ENCODE measurements around the gene ALDH8A1. TPM values are rescaled to one million over a fixed set of nuclear protein-coding genes. Genes with fewer than 3 reads are reported as not detected.

ALDH8A1 gene
- total and polyA plus RNA-seq, 12 donors: 0.09 to 1.7 (median 0.24) TPM; not detected in 5

- 61 to 75% methylated on average over 1 of the region's 1 CpG for WGBS, 2 donors
- no peak for ATAC-seq
- Histone ChIP-seq H3K9me3 (no peaks in the 10 kb centered on the region), H3K27ac (no peak overlapping the region), H3K27me3 (no peaks in the 10 kb centered on the region), H3K4me3 (no peak overlapping the region), H3K4me1 (no peaks in the 10 kb centered on the region), H3K36me3 (peaks cover 0 to 82% (median 20%) of the 10 kb centered on the region in 9 donors)
- intact Hi-C loops (cut with DNase I): no loop called here
- DNase-seq: no peak
- no peak for TF ChIP-seq CTCF (IDR thresholded peaks at IDR 0.05)
Observed at GRCh38 chr6:134967711-134968110, 17.8 kb upstream of the ALDH8A1 start.

- no peak for TF ChIP-seq CTCF (IDR thresholded peaks at IDR 0.05)
- Histone ChIP-seq H3K4me1 (no peaks in the 10 kb centered on the region), H3K36me3 (peaks cover 0 to 86% (median 19%) of the 10 kb centered on the region in 9 donors), H3K27ac (no peak overlapping the region), H3K9me3 (peaks cover 0 to 12% (median 5%) of the 10 kb centered on the region in 11 donors), H3K4me3 (no peak overlapping the region), H3K27me3 (no peaks in the 10 kb centered on the region)
- ATAC-seq: no peak
- no peak for DNase-seq
- intact Hi-C loops (cut with DNase I): no loop called here
- WGBS, 2 donors: 79 to 88% methylated on average over 1 of the region's 1 CpG
Observed at GRCh38 chr6:134964451-134965203, 14.7 kb upstream of the ALDH8A1 start.

GRCh38 chr6:134962421-134962820 is 12.5 kb upstream of the ALDH8A1 start:
- peaks cover 0 to 85% (median 22%) of the 10 kb centered on the region in 9 donors for H3K36me3 ChIP-seq
- H3K27ac ChIP-seq: no peak overlapping the region
- peaks cover 0 to 19% (median 8%) of the 10 kb centered on the region in 11 donors for H3K9me3 ChIP-seq
- H3K4me3 ChIP-seq: no peak overlapping the region
- intact Hi-C loops (cut with DNase I): no loop called here
- ATAC-seq (no peak), DNase-seq (no peak)
- no peak for TF ChIP-seq CTCF (IDR thresholded peaks at IDR 0.05)
- no peaks in the 10 kb centered on the region for H3K4me1 ChIP-seq
- H3K27me3 ChIP-seq: no peaks in the 10 kb centered on the region

- Histone ChIP-seq H3K9me3 (peaks cover 0 to 19% (median 8%) of the 10 kb centered on the region in 11 donors), H3K27me3 (no peaks in the 10 kb centered on the region), H3K27ac (no peak overlapping the region), H3K36me3 (peaks cover 0 to 76% (median 22%) of the 10 kb centered on the region in 9 donors), H3K4me3 (no peak overlapping the region), H3K4me1 (no peaks in the 10 kb centered on the region)
- WGBS, 2 donors: 88 to 93% methylated on average over 3 of the region's 3 CpGs
- intact Hi-C loops (cut with DNase I): no loop called here
- ATAC-seq (no peak), DNase-seq (no peak)
- no peak for TF ChIP-seq CTCF (IDR thresholded peaks at IDR 0.05)
Observed at GRCh38 chr6:134961366-134961765, 11.5 kb upstream of the ALDH8A1 start.

All from heart right ventricle (tissue), 16 donors.